A549 treated with CpdA at 1 μM for 4 hours (cell line): Measurements from ENCODE around the gene PHLDA2. TPM values are rescaled to one million over a fixed set of nuclear protein-coding genes. Genes with fewer than 3 reads are reported as not detected.

ENCODE experiments used
- total RNA-seq: library from RNA; stranded (reverse); fragments of 200-300 nt; extraction: Qiagen RNA extraction; gene quantifications from 5 replicates; pipeline ENCODE4 v1.2.3, GENCODE V29; 2022; ENCODE audit warnings: low read depth

PHLDA2 gene
- total RNA-seq = 96.6 to 156 TPM (median 147 TPM) in 5 replicates

DNA sequence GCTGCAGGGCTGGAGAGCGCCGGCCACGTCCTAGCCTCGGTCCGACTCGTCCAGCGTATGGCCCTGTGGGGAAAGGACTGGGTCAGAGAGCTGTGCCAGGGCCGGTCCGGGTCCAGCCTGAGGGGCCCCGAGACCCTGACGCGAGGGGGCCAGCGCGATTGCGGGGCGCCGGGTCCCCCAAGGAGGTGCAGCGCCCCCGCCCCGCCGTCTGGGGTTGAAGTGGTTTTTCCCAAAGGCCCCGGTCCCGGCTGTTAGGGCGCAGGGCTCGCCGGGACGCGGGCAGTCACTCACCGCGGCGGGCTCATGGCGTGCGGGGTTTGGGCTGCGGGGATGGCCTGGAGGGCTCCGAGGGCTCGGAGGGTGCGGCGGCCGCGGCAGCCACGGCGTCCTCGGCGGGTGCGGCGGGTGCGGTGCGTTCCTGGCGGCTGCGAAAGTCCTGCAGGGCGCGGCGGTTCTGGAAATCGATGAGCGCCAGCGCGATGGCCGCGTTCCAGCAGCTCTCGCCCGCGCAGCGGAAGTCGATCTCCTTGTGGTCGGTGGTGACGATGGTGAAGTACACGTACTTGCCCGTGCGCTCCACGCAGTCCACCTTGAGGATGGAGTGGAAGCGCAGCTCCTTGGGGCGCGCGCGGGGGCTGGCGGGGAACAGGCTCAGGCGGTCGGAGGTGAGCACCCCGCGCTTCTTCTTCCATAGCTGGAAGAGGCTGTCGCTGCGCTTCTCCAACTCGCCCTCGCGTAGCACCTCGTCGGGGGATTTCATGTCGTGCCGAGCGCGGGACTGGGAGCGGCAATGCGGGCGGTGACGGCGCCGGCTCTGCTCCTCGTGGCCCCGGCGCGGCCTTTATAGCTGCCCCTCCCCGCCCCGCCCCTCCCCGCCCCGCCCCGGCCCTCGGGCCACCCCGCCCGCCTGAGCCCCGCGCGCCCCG lies at the start of gene PHLDA2:
Gene PHLDA2 (minus strand): TSS at position 816 of the 926 bp plus-strand sequence. CDS start 56 bp downstream, at position 760.

DNA sequence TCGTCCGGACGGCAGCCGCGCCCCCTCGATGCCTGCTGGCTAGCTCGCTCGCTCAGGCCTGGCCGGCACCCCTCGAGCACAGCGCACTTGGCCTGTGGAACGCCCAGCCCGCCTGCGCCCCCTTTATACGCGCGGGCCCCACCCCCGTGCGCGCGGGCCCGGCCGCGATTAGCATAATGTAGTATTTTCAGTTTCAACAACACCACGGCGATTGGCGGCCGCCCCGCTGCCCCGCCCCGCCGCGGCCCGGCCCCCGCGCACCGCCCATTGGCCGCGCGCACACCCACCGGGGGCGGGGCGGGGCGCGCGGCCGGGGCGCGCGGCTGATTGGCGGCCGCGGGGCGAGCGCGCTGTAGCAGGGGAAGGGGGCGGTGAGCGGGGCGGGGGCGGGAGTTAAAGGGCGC lies 43.5 kb downstream of the PHLDA2 start, which contains the start of gene CDKN1C:
Gene CDKN1C (minus strand): TSS at position 98 of the 404 bp plus-strand sequence. CDS start 319 bp downstream, outside the sequence.

Other genes starting within 250 kb of the PHLDA2 start
- 0.03 to 0.07 TPM (median 0.05 TPM) in 5 replicates for gene KCNQ1OT1, start 229.4 kb downstream of the PHLDA2 start, total RNA-seq
- 0.52 to 0.92 TPM (median 0.71 TPM) in 5 replicates for gene CDKN1C, start 43.6 kb downstream of the PHLDA2 start, total RNA-seq
- gene NAP1L4, start 62.9 kb upstream of the PHLDA2 start, total RNA-seq = 120 to 133 TPM (median 125 TPM) in 5 replicates
- gene CARS1, start 128.0 kb upstream of the PHLDA2 start, total RNA-seq = 62.8 to 75.9 TPM (median 64.0 TPM) in 5 replicates
- gene OSBPL5, start 235.9 kb upstream of the PHLDA2 start, total RNA-seq = 4.5 to 7.5 TPM (median 5.3 TPM) in 5 replicates